GM19193 (cell line): ENCODE measurements around the gene GRM8.

Experiments used
- POLR2A ChIP-seq: IDR thresholded peaks from 4 replicates; pipeline ENCODE4 v1.6.1; 2011; ENCODE audit not compliant: insufficient read depth, insufficient read length; ENCODE audit errors: extremely low read depth

GRM8 gene

GRCh38 chr7:126657599-126658358 lies 595.0 kb downstream of the GRM8 start:
- no peak for TF ChIP-seq POLR2A

GRCh38 chr7:126657137-126657536 lies 595.6 kb downstream of the GRM8 start:
- TF ChIP-seq POLR2A = no peak

DNA sequence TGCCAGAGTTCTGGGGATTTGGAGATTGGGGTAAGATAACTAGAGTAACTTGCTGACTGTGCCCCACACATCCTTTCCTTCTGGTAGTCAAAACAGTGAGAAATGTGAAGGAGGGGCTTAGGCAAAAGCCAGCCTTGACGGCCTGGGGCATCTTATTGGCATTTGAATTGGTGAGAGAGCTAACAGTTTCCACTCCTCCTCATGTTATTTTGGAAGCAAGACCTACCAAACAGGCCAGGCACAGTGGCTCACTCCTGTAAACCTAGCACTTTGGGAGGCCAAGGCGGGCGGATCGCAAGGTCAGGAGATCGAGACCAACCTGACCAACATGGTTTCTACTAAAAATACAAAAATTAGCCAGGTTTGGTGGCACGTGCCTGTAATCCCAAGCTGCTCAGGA lies 596.6 kb downstream of the GRM8 start:
- no peak for TF ChIP-seq POLR2A

GRCh38 chr7:126637538-126637937 lies 615.2 kb downstream of the GRM8 start:
- TF ChIP-seq POLR2A = no peak

- no peak for TF ChIP-seq POLR2A
Measured at GRCh38 chr7:126635545-126635944, 617.2 kb downstream of the GRM8 start.

GRCh38 chr7:126608339-126608776 lies 644.4 kb downstream of the GRM8 start:
- TF ChIP-seq POLR2A = no peak

DNA sequence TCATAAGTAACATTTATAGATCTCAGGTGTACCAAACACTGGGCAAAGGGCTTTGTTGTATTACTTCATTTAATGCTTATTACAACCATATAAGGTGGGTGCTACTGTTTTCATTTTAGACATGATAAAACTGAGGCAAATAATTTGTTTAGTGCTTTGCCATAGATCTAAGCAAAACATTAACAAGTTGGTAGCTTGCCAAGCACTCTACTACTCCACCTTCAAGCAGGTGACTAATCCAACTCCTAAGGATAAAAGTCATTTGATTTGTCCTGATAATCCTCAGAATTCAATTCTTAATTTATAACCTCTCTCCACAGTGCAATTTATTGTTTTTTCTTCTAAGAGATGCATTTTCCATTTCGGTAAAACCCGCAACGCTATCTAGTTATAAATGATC lies 646.4 kb downstream of the GRM8 start:
- TF ChIP-seq POLR2A = no peak

DNA sequence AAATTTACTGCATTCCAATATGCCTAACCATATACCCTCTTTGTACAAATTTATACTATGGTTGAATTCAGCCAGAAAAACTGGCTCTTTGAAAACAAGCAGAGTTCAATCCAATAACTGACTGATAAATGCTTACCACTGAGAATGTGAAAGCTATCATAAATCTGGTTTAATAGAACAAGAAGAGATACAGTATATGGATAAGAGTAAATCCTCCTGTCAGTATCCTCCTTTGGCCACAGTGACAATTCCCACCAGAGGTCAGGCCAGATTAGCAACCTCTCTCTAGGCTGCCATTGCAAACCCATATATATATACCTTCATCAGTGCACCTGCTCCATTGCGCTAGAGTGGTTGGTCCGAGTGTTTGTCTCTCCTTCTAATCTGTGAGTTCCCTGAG lies 647.2 kb downstream of the GRM8 start:
- TF ChIP-seq POLR2A = no peak

DNA sequence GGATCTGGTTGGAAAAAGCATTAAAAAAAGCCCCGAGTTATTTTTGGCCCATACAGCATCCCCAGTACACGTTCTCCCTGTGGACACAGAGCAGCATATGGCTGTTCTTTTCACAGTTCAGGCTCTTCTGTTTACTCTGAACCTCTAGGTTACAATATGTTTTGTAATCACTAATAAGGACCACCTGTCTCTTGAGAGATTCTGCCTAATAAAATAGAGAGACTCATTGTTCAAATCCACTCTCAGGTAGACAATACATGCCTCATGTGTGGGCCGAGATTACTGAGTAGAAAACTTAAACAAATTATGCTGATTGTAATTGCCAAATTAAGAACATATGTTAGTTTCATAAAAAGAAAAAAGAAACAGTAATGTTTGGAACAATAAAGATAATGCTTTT lies 647.7 kb downstream of the GRM8 start:
- no peak for TF ChIP-seq POLR2A

GRCh38 chr7:126589068-126589684 lies 663.6 kb downstream of the GRM8 start:
- no peak for TF ChIP-seq POLR2A

DNA sequence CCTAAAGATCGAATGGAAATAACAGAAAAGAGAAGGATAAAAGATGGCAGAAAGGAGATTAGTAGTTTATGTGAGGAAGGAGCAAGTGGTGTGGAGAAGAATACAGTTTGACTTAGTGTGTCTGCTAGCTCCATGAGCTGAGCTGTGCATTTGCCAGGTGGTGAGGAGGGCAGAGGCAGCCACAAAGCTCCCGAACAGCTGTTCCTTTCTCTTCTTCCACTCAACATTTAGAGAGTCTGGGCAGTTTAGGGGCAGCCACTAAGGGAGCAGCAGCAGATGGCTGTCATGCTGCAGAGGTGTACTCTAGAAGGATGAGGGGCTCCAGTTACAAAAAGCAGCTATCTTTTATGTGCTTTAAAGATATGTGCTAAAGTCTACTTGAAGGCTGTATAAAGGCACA lies 674.4 kb downstream of the GRM8 start:
- TF ChIP-seq POLR2A = no peak

GRCh38 chr7:126574276-126575250 lies 678.2 kb downstream of the GRM8 start:
- no peak for TF ChIP-seq POLR2A

- no peak for TF ChIP-seq POLR2A
Measured at GRCh38 chr7:126570845-126571244, 681.9 kb downstream of the GRM8 start.

DNA sequence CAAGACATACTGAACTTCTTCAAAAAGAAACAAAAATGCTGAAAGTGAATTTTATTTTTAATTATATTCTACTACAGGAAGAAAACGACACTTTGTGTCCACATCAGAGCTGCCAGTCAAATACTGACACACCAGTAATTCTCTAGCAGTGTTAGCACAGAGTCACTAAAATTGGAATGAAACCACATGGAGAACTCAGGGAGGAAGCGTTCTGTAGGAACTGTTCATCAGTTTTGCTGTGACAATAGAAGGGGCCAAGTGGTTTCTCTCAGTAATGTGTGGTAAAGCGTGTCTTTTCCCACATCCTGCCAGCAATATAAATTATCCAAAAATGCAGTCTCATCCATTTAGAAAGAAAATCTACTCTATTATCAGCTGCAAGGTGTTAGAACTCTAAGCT lies 683.3 kb downstream of the GRM8 start:
- TF ChIP-seq POLR2A = no peak

DNA sequence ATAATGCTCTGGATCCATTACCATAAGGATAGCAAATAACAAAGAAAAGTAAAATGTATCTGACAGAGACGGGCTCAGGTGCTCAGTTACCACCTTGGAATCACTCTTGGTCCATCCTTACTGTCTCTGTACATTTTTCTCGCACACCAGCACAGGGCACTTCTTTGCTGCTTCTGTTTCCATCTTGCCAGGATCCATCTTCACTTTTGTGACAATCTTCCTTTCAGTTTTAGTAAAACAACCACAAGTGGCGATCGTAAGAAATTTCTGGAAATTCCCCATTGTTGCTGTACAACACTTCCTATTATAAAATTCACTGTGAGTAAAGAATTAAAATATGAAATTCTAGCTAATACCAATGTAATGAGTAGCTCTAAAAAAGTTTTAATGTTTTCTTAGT lies 695.5 kb downstream of the GRM8 start:
- TF ChIP-seq POLR2A = no peak

DNA sequence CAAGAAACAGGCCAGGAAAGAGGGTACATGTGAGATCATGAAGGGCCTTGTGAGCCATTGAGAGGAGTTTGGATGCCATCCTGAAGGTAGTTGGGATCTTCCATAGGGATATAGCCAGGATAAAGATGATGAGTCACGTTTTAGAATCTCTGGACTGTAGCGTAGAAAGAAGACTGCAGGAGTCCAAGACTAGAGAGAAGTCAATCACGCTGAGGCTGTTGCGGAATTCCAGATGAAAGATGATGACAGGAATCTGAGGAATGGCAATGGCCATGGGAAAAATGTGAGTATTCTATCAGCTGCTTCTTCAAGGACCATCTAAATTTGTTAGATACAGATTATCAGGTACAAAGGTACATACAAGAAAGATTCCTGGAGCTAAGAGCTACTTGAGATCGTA lies 711.3 kb downstream of the GRM8 start:
- TF ChIP-seq POLR2A = no peak

GRCh38 chr7:126535176-126535575 lies 717.6 kb downstream of the GRM8 start:
- TF ChIP-seq POLR2A = no peak
